Neural cell (in vitro differentiated cells): Measurements from ENCODE around the gene ATP10D. TPM values are rescaled to one million over a fixed set of nuclear protein-coding genes. Genes with fewer than 3 reads are reported as not detected.

Experiments
- H2AFZ ChIP-seq: fragments of 200-600, 300-800 bp; sonication (generic), shearing (Covaris generic); 2 replicates; pipeline ENCODE4 v1.6.0; 2014; ENCODE audit warnings: low read depth, mild to moderate bottlenecking, antibody characterized with exemption, low read length, moderate library complexity
- H3F3A ChIP-seq: fragments of 200-600 bp; shearing (Covaris generic); 2 replicates; pipeline ENCODE4 v1.6.1; 2016; ENCODE audit warnings: mild to moderate bottlenecking, moderate library complexity, mixed read lengths, antibody characterized with exemption, low read length; ENCODE audit not compliant: insufficient read depth, poor library complexity, severe bottlenecking
- H3K27ac ChIP-seq: fragments of 200-600, 300-800 bp; sonication (generic), shearing (Covaris generic); 2 replicates; pipeline ENCODE4 v1.5.1; 2014; ENCODE audit warnings: mild to moderate bottlenecking, low read length, moderate library complexity
- H3K27me3 ChIP-seq: fragments of 300-800, 200-600 bp; sonication (generic), shearing (Covaris generic); 2 replicates; pipeline ENCODE4 v1.6.0; 2014; ENCODE audit warnings: mild to moderate bottlenecking, low read depth, low read length, moderate library complexity; ENCODE audit not compliant: insufficient read depth
- H3K36me3 ChIP-seq: fragments of 300-800, 200-600 bp; sonication (generic), shearing (Covaris generic); 2 replicates; pipeline ENCODE4 v1.5.1; 2014; ENCODE audit warnings: mild to moderate bottlenecking, antibody characterized with exemption, low read length, moderate library complexity; ENCODE audit not compliant: insufficient read depth
- H3K4me2 ChIP-seq: fragments of 300-800, 200-600 bp; sonication (generic), shearing (Covaris generic); 2 replicates; pipeline ENCODE4 v1.6.0; 2014; ENCODE audit warnings: mild to moderate bottlenecking, low read length
- H3K4me3 ChIP-seq: fragments of 300-800, 200-600 bp; sonication (generic), shearing (Covaris generic); 2 replicates; pipeline ENCODE4 v1.5.1; 2014; ENCODE audit warnings: mild to moderate bottlenecking, low read length, moderate library complexity
- H3K79me2 ChIP-seq: fragments of 200-600 bp; shearing (Covaris generic); replicated peaks from 2 replicates; pipeline ENCODE4 v1.6.0; 2014; ENCODE audit warnings: mild to moderate bottlenecking, low read length, moderate library complexity; ENCODE audit not compliant: insufficient read depth
- H3K9ac ChIP-seq: fragments of 300-800, 200-600 bp; sonication (generic), shearing (Covaris generic); 2 replicates; pipeline ENCODE4 v1.6.1; 2016; ENCODE audit warnings: mild to moderate bottlenecking, low read length, mixed read lengths
- H3K9me2 ChIP-seq: fragments of 200-600 bp; shearing (Covaris generic); 2 replicates; pipeline ENCODE4 v1.6.1; 2016; ENCODE audit warnings: mild to moderate bottlenecking, low read length, mixed read lengths; ENCODE audit not compliant: insufficient read depth
- H3K9me3 ChIP-seq: fragments of 200-600, 300-800 bp; sonication (generic), shearing (Covaris generic); 2 replicates; pipeline ENCODE4 v1.6.1; 2016; ENCODE audit warnings: mild to moderate bottlenecking, mixed run types, low read length, moderate library complexity, mixed read lengths
- H4K20me1 ChIP-seq: fragments of 200-600 bp; shearing (Covaris generic); 2 replicates; pipeline ENCODE4 v1.6.1; 2016; ENCODE audit warnings: mild to moderate bottlenecking, mixed run types; ENCODE audit not compliant: insufficient read depth
- CTCF ChIP-seq: fragments of 450-650 bp; IDR thresholded peaks from 2 replicates; pipeline ENCODE4 v1.5.1; 2014; ENCODE audit warnings: antibody characterized with exemption, mild to moderate bottlenecking, moderate library complexity; ENCODE audit not compliant: poor library complexity, severe bottlenecking
- EP300 ChIP-seq: fragments of 450-650 bp; conservative IDR thresholded peaks from 2 replicates; pipeline ENCODE4 v1.6.1; 2014; ENCODE audit warnings: antibody characterized with exemption, mild to moderate bottlenecking, moderate library complexity; ENCODE audit not compliant: poor library complexity, severe bottlenecking
- EZH2 ChIP-seq: fragments of 200-600, 300-800 bp; shearing (Covaris generic), sonication (generic); IDR thresholded peaks from 2 replicates; pipeline ENCODE4 v1.6.1; 2014; ENCODE audit warnings: antibody characterized with exemption, low read length, borderline replicate concordance, mild to moderate bottlenecking; ENCODE audit not compliant: insufficient read depth, poor library complexity, severe bottlenecking
- MXI1 ChIP-seq: fragments of 450-650 bp; conservative IDR thresholded peaks from 2 replicates; pipeline ENCODE4 v1.6.1; 2014; ENCODE audit warnings: antibody characterized with exemption, mild to moderate bottlenecking; ENCODE audit not compliant: poor library complexity, severe bottlenecking
- POLR2AphosphoS5 ChIP-seq: IDR thresholded peaks from 2 replicates; pipeline ENCODE4 v1.6.1; 2012
- RAD21 ChIP-seq: fragments of 450-650 bp; conservative IDR thresholded peaks from 2 replicates; pipeline ENCODE4 v1.6.1; 2014; ENCODE audit warnings: antibody characterized with exemption, mild to moderate bottlenecking, moderate library complexity
- REST ChIP-seq: IDR thresholded peaks from 2 replicates; pipeline ENCODE4 v1.6.1; 2012; ENCODE audit warnings: borderline replicate concordance
- SMC3 ChIP-seq: fragments of 450-650 bp; conservative IDR thresholded peaks from 2 replicates; pipeline ENCODE4 v1.6.1; 2014; ENCODE audit warnings: antibody characterized with exemption, mild to moderate bottlenecking, moderate library complexity; ENCODE audit not compliant: poor library complexity
- TAF1 ChIP-seq: IDR thresholded peaks from 2 replicates; pipeline ENCODE4 v1.6.1; 2012; ENCODE audit warnings: low read depth
- polyA plus RNA-seq: library from polyadenylated mRNA; depleted of rRNA; stranded (reverse); fragments of >200 nt; gene quantifications from 2 replicates; pipeline ENCODE4 v1.2.3, GENCODE V29; 2014

Gene ATP10D
- polyA plus RNA-seq, 1 donor from 2014 or later = 4.5 TPM

GRCh38 chr4:47590325-47590724, 105.2 kb downstream of the ATP10D start:
- H3K9ac ChIP-seq = no peak overlapping the region
- no peaks in the 10 kb centered on the region for H4K20me1 ChIP-seq
- H3K79me2 ChIP-seq = no peaks in the 10 kb centered on the region
- H3K9me2 ChIP-seq = no peaks in the 10 kb centered on the region
- no peak overlapping the region for H3K4me3 ChIP-seq
- no peak overlapping the region for H3K27ac ChIP-seq
- no peak overlapping the region for H3K4me2 ChIP-seq
- no peaks in the 10 kb centered on the region for H3K9me3 ChIP-seq
- no peaks in the 10 kb centered on the region for H3K27me3 ChIP-seq
- TF ChIP-seq SMC3 (no peak), POLR2AphosphoS5 (no peak), CTCF (no peak), RAD21 (no peak), REST (no peak), EZH2 (no peak), EP300 (no peak), MXI1 (no peak), TAF1 (no peak)
- no peaks in the 10 kb centered on the region for H3K36me3 ChIP-seq
- no peak overlapping the region for H2AFZ ChIP-seq
- no peaks in the 10 kb centered on the region for H3F3A ChIP-seq

- H2AFZ ChIP-seq = no peak overlapping the region
- H3K36me3 ChIP-seq = no peaks in the 10 kb centered on the region
- H3K9me2 ChIP-seq = no peaks in the 10 kb centered on the region
- no peak overlapping the region for H3K4me2 ChIP-seq
- H3F3A ChIP-seq = no peaks in the 10 kb centered on the region
- no peak overlapping the region for H3K4me3 ChIP-seq
- H3K27ac ChIP-seq = no peak overlapping the region
- H3K9ac ChIP-seq = no peak overlapping the region
- no peaks in the 10 kb centered on the region for H4K20me1 ChIP-seq
- TF ChIP-seq TAF1 (no peak), MXI1 (no peak)
- no peaks in the 10 kb centered on the region for H3K9me3 ChIP-seq
- no peaks in the 10 kb centered on the region for H3K27me3 ChIP-seq
- H3K79me2 ChIP-seq = no peaks in the 10 kb centered on the region
These were observed 112.6 kb downstream of the ATP10D start for GRCh38 chr4:47597696-47598095.

GRCh38 chr4:47598320-47598719, 113.2 kb downstream of the ATP10D start:
- Histone ChIP-seq H3K27ac (no peak overlapping the region), H3K9me2 (no peaks in the 10 kb centered on the region), H3K36me3 (no peaks in the 10 kb centered on the region), H3F3A (no peaks in the 10 kb centered on the region), H4K20me1 (no peaks in the 10 kb centered on the region), H3K27me3 (no peaks in the 10 kb centered on the region), H3K4me3 (no peak overlapping the region), H3K79me2 (no peaks in the 10 kb centered on the region), H3K4me2 (no peak overlapping the region), H3K9me3 (no peaks in the 10 kb centered on the region), H3K9ac (no peak overlapping the region), H2AFZ (no peak overlapping the region)
- TF ChIP-seq SMC3 (no peak), EP300 (no peak), RAD21 (no peak), MXI1 (no peak), EZH2 (no peak)
